ENCODE data around the gene TMEM213.

The TMEM213 gene

GRCh38 chr7:138770904-138771303 lies 26.9 kb upstream of the TMEM213 start:
- no peak for DNase-seq (ENCODE audit: low read depth)
- H3K4me3 ChIP-seq (ENCODE audit: low read depth, low read length): no peak overlapping the region
- no peak for TF ChIP-seq CTCF (IDR thresholded peaks at IDR 0.05; ENCODE audit: control insufficient read depth, extremely low read depth, insufficient read depth)

- TF ChIP-seq CTCF (IDR thresholded peaks at IDR 0.05; ENCODE audit: control insufficient read depth, extremely low read depth, insufficient read depth): no peak
- DNase-seq (ENCODE audit: low read depth): no peak
- H3K4me3 ChIP-seq (ENCODE audit: low read depth, low read length): no peak overlapping the region
Observed at GRCh38 chr7:138773176-138773575, 24.6 kb upstream of the TMEM213 start.

- no peak for TF ChIP-seq CTCF (IDR thresholded peaks at IDR 0.05; ENCODE audit: control insufficient read depth, extremely low read depth, insufficient read depth)
- no peak overlapping the region for H3K4me3 ChIP-seq (ENCODE audit: low read depth, low read length)
- DNase-seq (ENCODE audit: low read depth): no peak
Observed at GRCh38 chr7:138773817-138774216, 24.0 kb upstream of the TMEM213 start.

- no peak for TF ChIP-seq CTCF (IDR thresholded peaks at IDR 0.05; ENCODE audit: control insufficient read depth, extremely low read depth, insufficient read depth)
- no peak overlapping the region for H3K4me3 ChIP-seq (ENCODE audit: low read depth, low read length)
- no peak for DNase-seq (ENCODE audit: low read depth)
Observed at GRCh38 chr7:138776166-138776833, 21.5 kb upstream of the TMEM213 start.

GRCh38 chr7:138781004-138781403 lies 16.8 kb upstream of the TMEM213 start:
- no peak for DNase-seq (ENCODE audit: low read depth)
- H3K4me3 ChIP-seq (ENCODE audit: low read depth, low read length): no peak overlapping the region
- no peak for TF ChIP-seq CTCF (IDR thresholded peaks at IDR 0.05; ENCODE audit: control insufficient read depth, extremely low read depth, insufficient read depth)

GRCh38 chr7:138784692-138785091 lies 13.1 kb upstream of the TMEM213 start:
- no peak overlapping the region for H3K4me3 ChIP-seq (ENCODE audit: low read depth, low read length)
- DNase-seq (ENCODE audit: low read depth): no peak
- no peak for TF ChIP-seq CTCF (IDR thresholded peaks at IDR 0.05; ENCODE audit: control insufficient read depth, extremely low read depth, insufficient read depth)
